ENCODE results near the gene CACNA1D. TPM values are rescaled to one million over a fixed set of nuclear protein-coding genes. Genes with fewer than 3 reads are reported as not detected.

CACNA1D gene
- total and polyA plus RNA-seq, 9 of the 15 experiments (the other 6 are each of a cell fraction or from before 2014, with no cell fraction given), result 0.29 TPM; not detected in 8

GRCh38 chr3:53485675-53486403, 8.6 kb upstream of the CACNA1D start:
- no peak overlapping the region for H3K27ac ChIP-seq (ENCODE audit: extremely low read depth, low read depth, low read length)
- FAIRE-seq, result no peak
- 0% methylated on average over 3 of the region's 3 CpGs for WGBS (ENCODE audit: insufficient coverage, low coverage, missing lambda C conversion rate)
- H3K4me2 ChIP-seq (ENCODE audit: insufficient read depth, low read length), result no peak overlapping the region
- H3K9me1 ChIP-seq (ENCODE audit: control insufficient read depth, insufficient read depth, low read length), result no peaks in the 10 kb centered on the region
- in situ Hi-C loops (cut with MboI), result no loop called here
- ATAC-seq, result no peak
- no peak overlapping the region for H3K4me3 ChIP-seq
- no peaks in the 10 kb centered on the region for H4K20me1 ChIP-seq (replicated peaks; ENCODE audit: control insufficient read depth, insufficient read depth, low read length)
- no peak overlapping the region for H3K9ac ChIP-seq (ENCODE audit: insufficient read depth in 1 of 2, low read depth in 2 of 2, low read length in 2 of 2)
- H3K4me1 ChIP-seq (replicated peaks in 1 of 2; ENCODE audit: control insufficient read depth in 2 of 2, insufficient read depth in 2 of 2, low read length in 2 of 2), result no peaks in the 10 kb centered on the region
- no peaks in the 10 kb centered on the region for H3K79me2 ChIP-seq (ENCODE audit: control insufficient read depth, insufficient read depth, low read length)
- ChIA-PET CTCF (ENCODE audit: low intra/inter-chr PET ratio) (no interaction called here), POLR2A (interaction anchor here (1.6 kb wide), 1 partner anchor 13 kb away, joined by 5 read pairs; no protein-coding TSS in a partner anchor)
- no peaks in the 10 kb centered on the region for H3K27me3 ChIP-seq (ENCODE audit: control insufficient read depth in 2 of 2, insufficient read depth in 2 of 2, low read length in 2 of 2)
- no peak for DNase-seq (ENCODE audit: extremely low read depth in 1 of 4, low spot score in 3 of 4)
- BruUV-seq (replicated peaks), result no TSS peak
- H3K36me3 ChIP-seq (ENCODE audit: control insufficient read depth, insufficient read depth, low read length), result no peaks in the 10 kb centered on the region
- no peak overlapping the region for H2AFZ ChIP-seq (ENCODE audit: low read depth, low read length)
- no peaks in the 10 kb centered on the region for H3K9me3 ChIP-seq (replicated peaks; ENCODE audit: control insufficient read depth, insufficient read depth, low read depth, low read length)
- intact Hi-C loops (cut with micrococcal nuclease), result no loop called here
- TF ChIP-seq XRCC4 (IDR thresholded peaks at IDR 0.05; ENCODE audit: extremely low read depth, insufficient read depth, insufficient read length), result no peak
- no peak for TF ChIP-seq COPS2 (conservative IDR thresholded peaks at IDR 0.05)
- no peak for TF ChIP-seq BACH1 (tag; IDR thresholded peaks at IDR 0.05)
- TF ChIP-seq PTTG1 (tag; IDR thresholded peaks at IDR 0.05; ENCODE audit: low read depth), result no peak
- TF ChIP-seq ZNF347 (CRISPR knock-in tag; IDR thresholded peaks at IDR 0.05; ENCODE audit: low read depth), result no peak
- no peak for TF ChIP-seq JUN (IDR thresholded peaks at IDR 0.05; ENCODE audit: borderline replicate concordance, low read depth, low read length)
- TF ChIP-seq JUN (CRISPR knock-in tag; IDR thresholded peaks at IDR 0.05; ENCODE audit: borderline replicate concordance), result no peak
- TF ChIP-seq ZNF224 (CRISPR knock-in tag; IDR thresholded peaks at IDR 0.05), result no peak
- TF ChIP-seq TBP (optimal IDR thresholded peaks at IDR 0.05; ENCODE audit: low read depth, low read length), result no peak
- no peak for TF ChIP-seq FOXJ2 (tag; IDR thresholded peaks at IDR 0.05)
- no peak for TF ChIP-seq PKNOX1 (IDR thresholded peaks at IDR 0.05)
- no peak for TF ChIP-seq SMAD2 (IDR thresholded peaks at IDR 0.05; ENCODE audit: low read depth, low read length)
- no peak for TF ChIP-seq CHAMP1 (IDR thresholded peaks at IDR 0.05)

Data from K562 (cell line).